ENCODE data around the gene POLR3GL.

The POLR3GL gene

GRCh38 chr1:145967288-145967687 is 2.8 kb downstream of the POLR3GL start:
- peaks cover 26 to 29% of the 10 kb centered on the region in 2 donors for H3K4me1 Mint-ChIP-seq (ENCODE audit: low read depth in 2 of 2)
- DNase-seq, result no peak
- peak overlapping the region in 1 of 2 donors; percentile 25 for H3K4me3 Mint-ChIP-seq
- H3K36me3 Mint-ChIP-seq (ENCODE audit: insufficient read depth), result no peaks in the 10 kb centered on the region
- H3K27me3 Mint-ChIP-seq, result no peaks in the 10 kb centered on the region
- no peaks in the 10 kb centered on the region for H3K9me3 Mint-ChIP-seq
- no peak overlapping the region for H3K27ac Mint-ChIP-seq
- no peak for ATAC-seq (replicated peaks)

- Mint-ChIP-seq H3K27me3 (no peaks in the 10 kb centered on the region), H3K36me3 (ENCODE audit: insufficient read depth) (peaks cover 8% of the 10 kb centered on the region), H3K4me1 (ENCODE audit: low read depth in 2 of 2) (peaks cover 4 to 13% of the 10 kb centered on the region in 2 donors), H3K27ac (peak overlapping the region in 1 of 2 donors; percentile 33), H3K4me3 (no peak overlapping the region), H3K9me3 (no peaks in the 10 kb centered on the region)
- ATAC-seq (replicated peaks) (no peak), DNase-seq (no peak)
Observed at GRCh38 chr1:145972580-145972979, 8.1 kb downstream of the POLR3GL start.

GRCh38 chr1:145974721-145975120 is 10.2 kb downstream of the POLR3GL start:
- peaks cover 11% of the 10 kb centered on the region for H3K36me3 Mint-ChIP-seq (ENCODE audit: insufficient read depth)
- peaks cover 1 to 13% of the 10 kb centered on the region in 2 donors for H3K4me1 Mint-ChIP-seq (ENCODE audit: low read depth in 2 of 2)
- H3K9me3 Mint-ChIP-seq, result no peaks in the 10 kb centered on the region
- H3K4me3 Mint-ChIP-seq, result no peak overlapping the region
- ATAC-seq (replicated peaks) (no peak), DNase-seq (no peak)
- peak overlapping the region in 1 of 2 donors; percentile 58 for H3K27ac Mint-ChIP-seq
- H3K27me3 Mint-ChIP-seq, result no peaks in the 10 kb centered on the region

GRCh38 chr1:145975216-145975615 is 10.7 kb downstream of the POLR3GL start:
- Mint-ChIP-seq H3K27ac (peak overlapping the region in 1 of 2 donors; percentile 58), H3K27me3 (no peaks in the 10 kb centered on the region), H3K36me3 (ENCODE audit: insufficient read depth) (peaks cover 11% of the 10 kb centered on the region), H3K4me1 (ENCODE audit: low read depth in 2 of 2) (peaks cover 1 to 13% of the 10 kb centered on the region in 2 donors), H3K9me3 (no peaks in the 10 kb centered on the region), H3K4me3 (no peak overlapping the region)
- ATAC-seq (replicated peaks) (no peak), DNase-seq (no peak)

GRCh38 chr1:145977016-145977415 is 12.5 kb downstream of the POLR3GL start:
- Mint-ChIP-seq H3K36me3 (ENCODE audit: insufficient read depth) (peaks cover 11% of the 10 kb centered on the region), H3K4me1 (ENCODE audit: low read depth in 2 of 2) (peaks cover 8 to 15% of the 10 kb centered on the region in 2 donors), H3K27me3 (no peaks in the 10 kb centered on the region), H3K9me3 (no peaks in the 10 kb centered on the region), H3K4me3 (no peak overlapping the region), H3K27ac (no peak overlapping the region)
- ATAC-seq (replicated peaks), result no peak
- DNase-seq, result no peak

GRCh38 chr1:145977486-145978470 is 13.3 kb downstream of the POLR3GL start:
- Mint-ChIP-seq H3K27me3 (no peaks in the 10 kb centered on the region), H3K4me3 (no peak overlapping the region), H3K4me1 (ENCODE audit: low read depth in 2 of 2) (peaks cover 14 to 22% of the 10 kb centered on the region in 2 donors), H3K27ac (no peak overlapping the region), H3K9me3 (no peaks in the 10 kb centered on the region), H3K36me3 (ENCODE audit: insufficient read depth) (peaks cover 11% of the 10 kb centered on the region)
- peak; percentile 45 for ATAC-seq (replicated peaks)
- peak; percentile 63 to 73 (median 66) for DNase-seq

GRCh38 chr1:145978471-145978853 is 14.0 kb downstream of the POLR3GL start:
- no peak overlapping the region for H3K27ac Mint-ChIP-seq
- ATAC-seq (replicated peaks), result no peak
- no peaks in the 10 kb centered on the region for H3K9me3 Mint-ChIP-seq
- H3K27me3 Mint-ChIP-seq, result no peaks in the 10 kb centered on the region
- peaks cover 11% of the 10 kb centered on the region for H3K36me3 Mint-ChIP-seq (ENCODE audit: insufficient read depth)
- no peak for DNase-seq
- H3K4me3 Mint-ChIP-seq, result no peak overlapping the region
- peaks cover 17 to 28% of the 10 kb centered on the region in 2 donors for H3K4me1 Mint-ChIP-seq (ENCODE audit: low read depth in 2 of 2)

GRCh38 chr1:145978854-145979745 is 14.6 kb downstream of the POLR3GL start:
- ATAC-seq (replicated peaks), result peak; percentile 74
- H3K9me3 Mint-ChIP-seq, result no peaks in the 10 kb centered on the region
- H3K27me3 Mint-ChIP-seq, result no peaks in the 10 kb centered on the region
- DNase-seq, result peak; percentile 51 to 61 (median 56)
- H3K36me3 Mint-ChIP-seq (ENCODE audit: insufficient read depth), result peaks cover 11% of the 10 kb centered on the region
- peaks cover 24 to 32% of the 10 kb centered on the region in 2 donors for H3K4me1 Mint-ChIP-seq (ENCODE audit: low read depth in 2 of 2)
- no peak overlapping the region for H3K4me3 Mint-ChIP-seq
- H3K27ac Mint-ChIP-seq, result no peak overlapping the region

- H3K4me1 Mint-ChIP-seq (ENCODE audit: low read depth in 2 of 2), result peaks cover 28 to 39% of the 10 kb centered on the region in 2 donors
- no peak for DNase-seq
- H3K36me3 Mint-ChIP-seq (ENCODE audit: insufficient read depth), result peaks cover 10% of the 10 kb centered on the region
- no peak overlapping the region for H3K27ac Mint-ChIP-seq
- H3K27me3 Mint-ChIP-seq, result no peaks in the 10 kb centered on the region
- no peaks in the 10 kb centered on the region for H3K9me3 Mint-ChIP-seq
- no peak overlapping the region for H3K4me3 Mint-ChIP-seq
- ATAC-seq (replicated peaks), result peak; percentile 51
Observed at GRCh38 chr1:145979746-145980456, 15.4 kb downstream of the POLR3GL start.

- DNase-seq, result no peak
- Mint-ChIP-seq H3K27me3 (no peaks in the 10 kb centered on the region), H3K9me3 (no peaks in the 10 kb centered on the region), H3K4me1 (ENCODE audit: low read depth in 2 of 2) (peaks cover 33 to 45% of the 10 kb centered on the region in 2 donors), H3K4me3 (peak overlapping the region in 1 of 2 donors; percentile 51), H3K27ac (no peak overlapping the region), H3K36me3 (ENCODE audit: insufficient read depth) (peaks cover 4% of the 10 kb centered on the region)
- ATAC-seq (replicated peaks), result no peak
Observed at GRCh38 chr1:145980457-145980994, 16.0 kb downstream of the POLR3GL start.

- Mint-ChIP-seq H3K27me3 (no peaks in the 10 kb centered on the region), H3K36me3 (ENCODE audit: insufficient read depth) (peaks cover 5% of the 10 kb centered on the region), H3K4me1 (ENCODE audit: low read depth in 2 of 2) (peaks cover 39 to 50% of the 10 kb centered on the region in 2 donors), H3K27ac (no peak overlapping the region), H3K4me3 (peak overlapping the region in 1 of 2 donors; percentile 30), H3K9me3 (no peaks in the 10 kb centered on the region)
- ATAC-seq (replicated peaks) (no peak), DNase-seq (no peak)
Observed at GRCh38 chr1:145982010-145982723, 17.7 kb downstream of the POLR3GL start.

- no peak for DNase-seq
- Mint-ChIP-seq H3K27me3 (no peaks in the 10 kb centered on the region), H3K36me3 (ENCODE audit: insufficient read depth) (peaks cover 6% of the 10 kb centered on the region), H3K4me3 (peak overlapping the region in 1 of 2 donors; percentile 8), H3K4me1 (ENCODE audit: low read depth in 2 of 2) (peaks cover 45 to 50% of the 10 kb centered on the region in 2 donors), H3K9me3 (no peaks in the 10 kb centered on the region), H3K27ac (no peak overlapping the region)
- no peak for ATAC-seq (replicated peaks)
Observed at GRCh38 chr1:145983206-145983675, 18.8 kb downstream of the POLR3GL start.

All from effector memory CD8-positive, alpha-beta T cell (primary cell).